H4 (cell line): ENCODE measurements around the gene AGPAT2. TPM values are rescaled to one million over a fixed set of nuclear protein-coding genes. Genes with fewer than 3 reads are reported as not detected.

Experiments used
- DNase-seq: peaks from one replicate; pipeline ENCODE4 v3.0.0-alpha.2; 2015; ENCODE audit warnings: low spot score
- total RNA-seq: library from RNA; depleted of rRNA; stranded (reverse); fragments of >200 nt; shearing (Covaris generic); gene quantifications from 2 replicates; pipeline ENCODE4 v1.2.3, GENCODE V29; 2014

The AGPAT2 gene
- total RNA-seq, 1 experiment from 2014 or later, result 32.3 TPM

GRCh38 chr9:136662656-136663581 lies 24.3 kb downstream of the AGPAT2 start, which contains the start of gene EGFL7:
TSS of gene EGFL7 (plus strand) at chr9:136662916. CDS start at chr9:136668283, 5,367 bp downstream.
- DNase-seq, result no peak

GRCh38 chr9:136662326-136662655 lies 25.0 kb downstream of the AGPAT2 start:
- no peak for DNase-seq

- DNase-seq, result no peak
Measured at GRCh38 chr9:136661641-136662325, 25.5 kb downstream of the AGPAT2 start.

GRCh38 chr9:136660971-136661550 lies 26.2 kb downstream of the AGPAT2 start:
- no peak for DNase-seq

GRCh38 chr9:136659861-136660784 lies 27.1 kb downstream of the AGPAT2 start:
- no peak for DNase-seq

- no peak for DNase-seq
Measured at GRCh38 chr9:136658849-136659535, 28.3 kb downstream of the AGPAT2 start.

- no peak for DNase-seq
Measured at GRCh38 chr9:136657974-136658848, 29.0 kb downstream of the AGPAT2 start.

- DNase-seq, result no peak
Measured at GRCh38 chr9:136656795-136657611, 30.3 kb downstream of the AGPAT2 start.

- DNase-seq, result no peak
Measured at GRCh38 chr9:136656183-136656738, 31.0 kb downstream of the AGPAT2 start.

- DNase-seq, result no peak
Measured at GRCh38 chr9:136655536-136656182, 31.6 kb downstream of the AGPAT2 start.

GRCh38 chr9:136654820-136655535 lies 32.3 kb downstream of the AGPAT2 start:
- no peak for DNase-seq

GRCh38 chr9:136653323-136654079 lies 33.8 kb downstream of the AGPAT2 start:
- no peak for DNase-seq

GRCh38 chr9:136651860-136652259 lies 35.4 kb downstream of the AGPAT2 start:
- DNase-seq, result no peak

GRCh38 chr9:136650648-136651047 lies 36.6 kb downstream of the AGPAT2 start:
- DNase-seq, result no peak

GRCh38 chr9:136650021-136650420 lies 37.2 kb downstream of the AGPAT2 start:
- DNase-seq, result no peak

- no peak for DNase-seq
Measured at GRCh38 chr9:136648751-136649150, 38.5 kb downstream of the AGPAT2 start.
